GM23338 (cell line): ENCODE results near the gene C9orf85.

Experiments used
- CREB1 ChIP-seq: fragments of 250-450 bp; sonication (Bioruptor Pico); IDR thresholded peaks from 2 replicates; pipeline ENCODE4 v1.5.0; 2020; ENCODE audit warnings: low read depth, mild to moderate bottlenecking, moderate library complexity
- CTCF ChIP-seq, 2 experiments: fragments of 200-600 bp in 1 of 2; sonication (generic) in 1 of 2; conservative IDR thresholded peaks; 2 replicates each; pipeline versions ENCODE4 v1.5.1 to v1.6.1; 2016 to 2017; ENCODE audit warnings: antibody characterized with exemption in 2 of 2, low read depth in 2 of 2, mild to moderate bottlenecking in 2 of 2, moderate library complexity in 1 of 2
- EZH2 ChIP-seq: fragments of 200-600 bp; sonication (generic); IDR thresholded peaks from one replicate; pipeline ENCODE4 v1.8.0; 2017; ENCODE audit warnings: antibody characterized with exemption, mild to moderate bottlenecking, low read depth; ENCODE audit not compliant: unreplicated experiment
- EZH2phosphoT487 ChIP-seq: fragments of 200-600 bp; sonication (generic); IDR thresholded peaks from one replicate; pipeline ENCODE4 v1.8.1; 2018; ENCODE audit warnings: antibody characterized with exemption; ENCODE audit not compliant: unreplicated experiment
- STAT1 ChIP-seq: IDR thresholded peaks from one replicate; pipeline ENCODE4 v1.6.1; 2016; ENCODE audit warnings: antibody characterized with exemption; ENCODE audit not compliant: unreplicated experiment
- ZNF114 ChIP-seq: fragments of 250-450 bp; sonication (Bioruptor Pico); IDR thresholded peaks from 2 replicates; pipeline ENCODE4 v1.5.0; 2020; ENCODE audit warnings: mild to moderate bottlenecking, moderate library complexity

GRCh38 chr9:71910650-71911060 lies 784 bp upstream of the C9orf85 start:
- TF ChIP-seq EZH2 (no peak), CTCF (conservative IDR thresholded peaks at IDR 0.05; ENCODE audit: low read depth in 2 of 2) (no peak), STAT1 (no peak), CREB1 (no peak), ZNF114 (CRISPR knock-in tag) (no peak), EZH2phosphoT487 (no peak)
